Endometrial microvascular endothelial cells (primary cell): ENCODE results near the gene NCAPD3. TPM values are rescaled to one million over a fixed set of nuclear protein-coding genes. Genes with fewer than 3 reads are reported as not detected.

ENCODE experiments used
- in situ Hi-C: cut with HindIII; loops from 2 replicates; pipeline ENCODE4 v1.10.0; 2017; ENCODE audit warnings: low sequenced_read_pairs, low pct_unique_long_range_greater_than_20kb; ENCODE audit errors: inconsistent ontology term
- total RNA-seq: library from RNA; depleted of rRNA; stranded (reverse); fragments of >200 nt; gene quantifications from one replicate; pipeline ENCODE4 v1.2.3, GENCODE V29; 2015; ENCODE audit errors: inconsistent ontology term

NCAPD3 gene
- total RNA-seq, 1 donor from 2014 or later = 30.1 TPM

DNA sequence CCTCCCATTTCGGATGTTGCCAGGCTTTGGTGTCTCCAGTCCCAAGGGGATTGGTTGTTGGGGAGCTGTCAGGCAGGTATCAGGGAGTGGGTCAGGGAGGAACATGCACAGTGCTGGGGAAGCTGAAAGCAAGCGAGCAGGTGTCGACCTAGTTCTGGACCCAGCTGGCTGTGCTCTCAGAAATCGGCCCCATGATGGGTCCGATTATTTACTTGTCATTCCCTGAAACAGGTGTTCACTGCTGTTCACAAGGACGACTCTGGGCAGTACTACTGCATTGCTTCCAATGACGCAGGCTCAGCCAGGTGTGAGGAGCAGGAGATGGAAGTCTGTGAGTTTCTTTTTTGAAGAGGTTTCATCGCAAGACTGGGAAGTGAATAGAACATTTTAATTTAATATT lies 78.1 kb downstream of the NCAPD3 start:
- in situ Hi-C loops = no loop called here

DNA sequence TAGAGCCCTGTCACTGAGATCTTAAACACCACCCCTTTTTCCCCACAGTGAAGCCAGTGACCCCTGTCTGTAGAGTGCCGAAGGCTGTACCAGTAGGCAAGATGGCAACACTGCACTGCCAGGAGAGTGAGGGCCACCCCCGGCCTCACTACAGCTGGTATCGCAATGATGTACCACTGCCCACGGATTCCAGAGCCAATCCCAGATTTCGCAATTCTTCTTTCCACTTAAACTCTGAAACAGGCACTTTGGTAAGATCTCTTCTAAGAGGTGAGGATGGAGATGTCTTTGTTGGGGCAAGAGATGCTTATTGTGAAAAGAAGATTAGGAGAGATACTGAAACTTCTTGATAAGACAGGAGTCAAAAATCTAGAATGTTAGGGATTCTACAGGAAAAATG lies 79.0 kb downstream of the NCAPD3 start:
- in situ Hi-C loops = no loop called here

DNA sequence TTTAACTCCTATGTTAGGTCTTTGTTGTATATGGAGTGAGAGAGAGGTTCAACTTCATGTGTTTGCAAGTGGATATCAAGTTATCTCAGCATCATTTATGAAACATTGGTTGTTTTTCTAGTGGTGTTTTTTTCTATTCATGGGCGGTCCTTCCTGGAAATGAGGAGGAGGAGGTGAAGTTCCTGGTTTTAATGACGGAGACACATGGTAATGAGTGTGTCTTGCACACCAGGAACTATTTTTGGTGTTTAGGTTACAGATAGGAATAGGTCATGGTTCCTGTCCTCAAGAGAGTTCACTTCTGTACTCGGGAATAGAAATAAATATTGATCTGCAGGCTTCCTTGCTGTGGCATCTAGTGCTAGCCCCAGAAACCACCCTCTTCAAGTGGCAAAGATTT lies 80.0 kb downstream of the NCAPD3 start:
- in situ Hi-C loops = no loop called here

DNA sequence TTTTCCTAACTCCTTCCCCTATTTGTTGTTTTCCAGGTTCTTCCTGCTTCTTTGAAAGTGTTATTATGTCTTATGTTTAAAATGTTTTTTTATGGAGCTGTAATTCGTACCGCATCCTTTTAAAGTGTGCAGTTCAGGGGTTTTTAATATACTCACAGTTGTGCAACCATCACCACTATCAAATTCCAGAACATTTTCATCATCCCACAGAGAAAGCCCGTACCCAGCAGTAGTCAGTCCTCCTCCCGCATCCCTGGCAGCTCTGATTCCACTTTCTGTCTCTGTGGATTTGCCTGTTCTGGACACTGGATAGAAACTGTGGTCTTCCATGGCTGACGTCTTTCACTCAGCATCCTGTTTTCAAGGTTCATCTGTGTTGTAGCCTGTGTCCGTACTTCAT lies 81.2 kb downstream of the NCAPD3 start:
- in situ Hi-C loops = no loop called here

DNA sequence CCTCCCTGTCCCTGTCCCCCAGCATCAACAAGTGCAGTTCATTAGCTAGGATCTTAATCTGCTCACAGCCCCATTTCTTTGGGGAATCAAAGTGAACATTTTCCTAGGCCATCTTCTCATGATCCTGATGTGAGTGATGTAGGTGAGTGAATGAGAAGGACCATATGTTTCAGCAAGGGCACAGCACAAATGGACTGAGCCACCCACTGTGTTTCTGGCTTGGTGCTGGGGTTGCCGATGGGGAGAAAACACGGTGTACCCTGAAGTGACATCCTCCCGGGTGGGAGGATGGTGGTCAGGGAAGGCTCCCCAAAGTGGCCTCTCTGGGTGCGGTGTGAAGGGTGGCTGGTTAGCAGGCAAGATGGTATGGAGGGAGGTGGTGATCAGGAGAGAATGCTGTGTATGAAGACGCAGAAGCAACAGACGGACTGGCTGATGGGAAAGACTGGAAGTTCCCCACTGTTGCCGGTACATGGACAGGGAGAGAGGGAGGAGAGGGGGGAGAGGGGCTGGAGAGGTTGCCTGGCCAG lies 82.7 kb downstream of the NCAPD3 start:
- in situ Hi-C loops = no loop called here

DNA sequence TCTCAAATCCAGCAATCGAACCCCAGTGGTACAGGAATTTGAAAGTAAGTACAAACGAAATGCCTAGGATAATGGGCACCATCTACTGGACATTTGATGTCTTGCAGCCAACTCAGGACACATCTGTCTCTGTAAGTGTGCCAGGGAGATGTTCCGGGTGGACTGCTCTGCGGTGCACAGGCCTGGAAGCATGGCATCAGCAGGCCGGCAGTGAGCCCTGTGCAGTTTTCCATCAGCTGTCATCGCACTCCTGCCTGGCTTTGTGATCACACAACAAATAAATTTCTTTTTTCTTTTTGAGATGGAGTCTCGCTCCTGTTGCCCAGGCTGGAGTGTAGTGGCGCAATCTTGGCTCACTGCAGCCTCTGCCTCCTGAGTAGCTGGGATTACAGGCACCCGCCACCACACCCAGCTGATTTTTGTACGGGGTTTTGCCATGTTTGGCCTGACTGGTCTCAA lies 83.9 kb downstream of the NCAPD3 start:
- in situ Hi-C loops = no loop called here

DNA sequence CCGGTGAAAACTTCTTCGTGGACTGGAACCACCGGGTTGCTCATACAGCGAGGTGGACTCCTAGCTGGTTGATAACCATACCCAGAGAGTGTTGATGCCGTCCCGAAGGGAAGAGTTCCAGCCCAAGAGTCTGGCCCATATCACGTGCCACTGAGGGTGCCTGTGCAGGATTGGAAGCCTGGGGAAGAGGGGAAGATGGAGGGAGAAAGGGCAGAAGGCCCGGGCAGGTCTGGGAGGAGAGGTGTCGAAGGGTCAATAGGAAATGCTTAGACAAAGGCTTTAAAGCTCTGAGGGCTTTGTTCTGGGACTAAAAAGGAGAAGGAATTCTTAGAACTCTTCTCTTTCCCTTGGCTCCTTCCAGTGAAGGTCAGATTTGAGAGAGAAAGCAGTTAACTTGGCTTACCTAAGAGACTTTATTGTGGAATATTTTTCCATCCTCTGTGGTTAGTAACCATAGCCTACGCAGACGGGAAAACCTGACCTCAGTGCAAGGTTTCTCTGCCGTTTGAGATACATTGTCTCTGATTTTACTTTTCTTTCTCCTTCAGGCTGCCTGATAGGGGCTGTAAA lies 84.4 kb downstream of the NCAPD3 start:
- in situ Hi-C loops = no loop called here

DNA sequence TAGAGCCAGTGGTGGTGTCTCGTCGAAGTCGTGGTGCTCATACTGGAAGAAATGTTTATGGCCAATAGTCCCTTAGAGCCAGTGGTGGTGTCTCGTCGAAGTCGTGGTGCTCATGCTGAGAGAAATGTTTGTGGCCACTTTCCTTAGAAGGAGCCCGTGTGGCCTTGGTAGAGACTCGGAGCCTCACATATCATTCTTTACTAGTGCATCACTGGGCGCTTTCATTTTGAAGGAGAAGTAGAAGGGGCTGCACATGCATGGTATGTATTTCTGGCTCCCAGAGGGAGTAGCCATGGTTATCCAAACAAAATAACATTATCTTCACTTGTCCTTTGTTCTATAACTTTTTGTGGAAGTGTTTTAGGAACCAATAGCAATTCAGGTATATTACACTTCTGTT lies 85.4 kb downstream of the NCAPD3 start:
- in situ Hi-C loops = no loop called here

DNA sequence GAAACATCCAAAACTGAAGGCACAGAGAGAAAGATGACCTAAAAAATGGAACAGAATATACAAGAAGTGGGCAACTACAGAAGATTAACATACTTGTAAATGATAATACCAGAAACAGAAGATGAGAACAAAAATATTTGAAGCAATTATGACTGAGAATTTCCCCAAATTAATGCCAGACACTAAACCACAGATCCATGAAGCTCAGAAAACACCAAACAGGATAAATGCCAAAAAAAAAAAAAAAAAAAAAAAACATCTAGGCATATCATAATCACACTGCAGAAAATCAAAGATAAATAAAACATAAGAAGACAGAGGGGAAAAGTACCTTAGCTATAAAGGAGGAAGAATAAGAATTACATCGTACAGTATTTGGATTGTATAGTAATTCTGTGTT lies 89.6 kb downstream of the NCAPD3 start:
- in situ Hi-C loops = no loop called here

DNA sequence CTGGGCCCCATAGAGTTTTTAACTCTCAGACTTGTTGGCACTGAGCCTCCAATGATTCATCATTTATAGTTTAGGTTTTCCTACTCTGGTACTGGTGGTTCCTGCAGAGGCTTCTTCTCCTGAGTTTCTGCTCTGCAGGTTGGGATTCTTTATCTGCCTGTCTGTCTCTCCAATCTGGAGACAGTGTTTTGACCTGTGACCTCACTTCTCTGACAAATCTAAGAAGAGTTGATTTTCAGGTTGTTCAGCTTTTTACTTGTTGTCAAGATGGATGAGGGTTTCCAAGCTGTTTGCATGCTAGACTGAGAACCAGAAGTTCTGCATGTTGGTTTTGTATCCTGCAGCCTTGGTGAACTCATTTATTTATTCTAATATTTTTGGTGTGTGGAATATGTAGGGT lies 91.0 kb downstream of the NCAPD3 start:
- in situ Hi-C loops = no loop called here

DNA sequence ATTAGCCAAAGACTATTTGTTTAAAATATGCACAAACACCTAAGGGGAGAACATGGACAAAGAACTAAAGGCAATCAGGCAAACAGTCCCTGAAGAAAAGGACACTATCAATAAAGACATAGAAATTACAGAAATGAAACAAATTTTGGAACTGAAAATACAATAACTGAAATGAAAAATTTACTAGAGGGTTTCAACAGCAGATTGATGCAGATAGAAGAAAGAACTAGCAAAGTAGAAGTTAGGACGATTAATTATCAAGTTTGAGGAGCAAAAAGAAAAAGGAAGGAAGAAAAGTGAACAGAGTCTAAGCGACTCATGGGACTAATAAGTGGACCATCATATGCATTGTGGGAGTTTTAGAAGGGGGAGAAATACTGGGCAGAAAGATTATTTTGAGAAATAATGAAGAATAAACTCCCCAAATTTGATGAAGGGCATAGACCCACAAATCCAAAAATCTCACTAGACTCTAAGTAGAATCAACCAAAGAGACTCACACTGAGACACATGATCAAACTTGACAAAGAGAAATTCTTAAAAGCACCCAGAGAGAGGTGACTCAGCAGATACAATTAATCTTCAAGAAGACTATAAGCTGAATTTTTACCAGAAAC lies 92.0 kb downstream of the NCAPD3 start:
- in situ Hi-C loops = no loop called here

DNA sequence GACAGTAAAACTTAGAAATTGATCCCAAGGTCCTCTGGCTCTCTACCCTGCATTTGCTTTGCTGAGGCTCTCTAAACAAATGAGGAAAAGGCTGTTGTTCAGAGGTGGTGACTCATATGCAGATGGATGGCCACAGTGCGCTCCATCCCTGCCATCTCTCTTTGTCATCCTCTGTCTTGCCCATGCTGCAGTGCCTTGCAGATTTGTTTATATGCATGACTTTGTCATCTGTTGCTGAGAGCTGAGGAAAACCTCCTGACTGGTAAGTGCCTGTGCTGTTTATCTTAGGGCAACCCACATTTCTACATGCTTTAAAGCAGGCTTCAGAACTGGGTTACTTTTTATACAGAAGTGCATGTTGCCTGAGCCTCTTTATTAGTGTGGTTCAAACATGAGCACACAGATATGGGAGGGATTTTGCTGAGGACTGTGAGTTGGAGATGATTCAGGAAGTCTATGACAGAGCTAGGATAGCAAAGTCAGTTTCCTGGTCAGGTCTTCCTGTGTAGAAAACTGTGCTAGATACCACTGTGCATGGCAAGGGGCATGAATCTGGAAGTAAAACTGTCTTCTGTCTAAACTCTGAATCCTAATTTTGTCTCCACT lies 97.4 kb downstream of the NCAPD3 start:
- in situ Hi-C loops = no loop called here

DNA sequence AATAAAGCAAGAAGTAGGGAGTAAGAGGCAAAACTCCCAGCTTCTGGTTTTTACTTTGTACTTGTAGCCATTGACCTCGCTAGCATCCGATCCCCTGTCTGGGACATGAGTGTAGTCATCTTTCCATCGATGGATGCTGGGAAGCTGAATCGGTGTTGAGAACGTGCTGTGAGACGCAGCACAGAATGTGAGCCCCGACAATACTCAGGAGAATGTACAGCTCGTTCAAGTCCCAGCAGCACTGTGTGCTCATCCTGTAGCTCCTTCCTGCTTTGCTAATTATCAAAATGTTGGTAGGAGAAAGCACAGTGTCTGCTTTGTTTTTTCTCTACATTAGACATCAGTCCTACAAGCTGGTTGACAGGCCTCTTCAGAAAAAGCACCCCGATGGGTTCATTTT lies 98.3 kb downstream of the NCAPD3 start:
- in situ Hi-C loops = no loop called here

DNA sequence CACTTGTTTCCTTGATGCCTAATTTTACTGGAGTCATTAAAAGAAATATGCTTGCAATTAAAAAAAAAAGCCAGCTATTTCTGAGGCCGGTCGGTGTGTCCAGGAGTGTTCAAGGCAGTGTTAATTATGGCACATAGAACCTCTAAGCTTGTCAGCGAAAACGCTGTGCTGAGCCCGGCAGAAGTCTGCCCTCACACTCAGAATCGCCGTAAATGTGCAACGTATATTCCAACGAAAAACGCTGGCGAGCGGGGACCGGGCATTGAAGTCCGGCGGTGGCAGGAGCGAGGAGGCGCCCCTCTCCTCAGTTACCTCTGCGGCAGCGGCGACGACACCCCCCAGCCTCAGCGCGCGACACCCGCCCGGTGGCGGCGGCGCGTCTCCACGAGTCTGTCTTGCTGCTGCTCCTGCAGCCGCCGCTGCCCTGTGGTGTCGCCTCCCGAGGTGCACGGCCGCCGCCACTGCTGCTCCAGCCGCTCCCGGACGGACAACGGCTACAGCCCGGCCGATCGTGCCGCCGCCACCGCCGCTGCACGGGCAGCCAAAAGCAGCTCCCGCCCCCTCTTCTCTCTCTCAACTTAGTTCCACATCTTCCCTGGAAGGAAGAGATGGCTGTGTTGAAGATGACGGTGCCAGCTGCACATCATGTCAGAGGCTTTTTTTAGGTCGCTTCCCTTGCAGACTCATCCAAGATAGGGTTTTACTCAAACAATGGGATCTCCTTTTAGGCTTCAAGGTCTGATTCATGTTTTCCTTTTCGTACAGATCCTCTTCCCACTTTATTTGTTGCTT lies 98.9 kb downstream of the NCAPD3 start:
- in situ Hi-C loops = no loop called here

DNA sequence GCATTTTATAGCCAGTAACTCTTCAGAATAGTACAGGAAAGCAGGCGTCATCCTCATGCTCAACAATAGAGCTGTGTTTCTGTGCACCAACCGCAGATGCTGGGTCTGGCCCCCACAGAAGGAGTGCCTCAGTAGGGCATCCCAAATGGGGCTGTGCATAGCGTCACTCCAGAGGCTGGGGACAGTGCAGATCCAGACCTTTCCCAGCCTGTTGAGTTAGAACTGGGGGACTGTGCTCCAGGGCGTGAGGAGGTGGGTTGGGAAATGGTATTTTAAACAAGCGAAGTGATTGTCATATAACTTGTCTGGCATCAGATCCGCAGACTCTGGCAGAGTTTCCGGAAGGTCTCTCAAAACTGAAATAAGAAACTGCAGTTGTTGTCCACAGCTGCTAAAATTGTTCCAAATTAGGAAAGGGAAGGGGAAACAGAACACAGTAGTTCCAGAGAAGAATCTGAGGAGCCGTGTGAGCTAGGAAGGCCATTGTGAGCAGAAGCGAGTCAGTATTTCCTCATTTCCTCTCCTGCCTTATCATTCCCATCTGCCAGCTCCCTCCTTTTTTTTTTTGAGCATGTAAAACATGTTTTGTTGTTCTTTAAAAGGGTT lies 102.7 kb downstream of the NCAPD3 start:
- in situ Hi-C loops = no loop called here

DNA sequence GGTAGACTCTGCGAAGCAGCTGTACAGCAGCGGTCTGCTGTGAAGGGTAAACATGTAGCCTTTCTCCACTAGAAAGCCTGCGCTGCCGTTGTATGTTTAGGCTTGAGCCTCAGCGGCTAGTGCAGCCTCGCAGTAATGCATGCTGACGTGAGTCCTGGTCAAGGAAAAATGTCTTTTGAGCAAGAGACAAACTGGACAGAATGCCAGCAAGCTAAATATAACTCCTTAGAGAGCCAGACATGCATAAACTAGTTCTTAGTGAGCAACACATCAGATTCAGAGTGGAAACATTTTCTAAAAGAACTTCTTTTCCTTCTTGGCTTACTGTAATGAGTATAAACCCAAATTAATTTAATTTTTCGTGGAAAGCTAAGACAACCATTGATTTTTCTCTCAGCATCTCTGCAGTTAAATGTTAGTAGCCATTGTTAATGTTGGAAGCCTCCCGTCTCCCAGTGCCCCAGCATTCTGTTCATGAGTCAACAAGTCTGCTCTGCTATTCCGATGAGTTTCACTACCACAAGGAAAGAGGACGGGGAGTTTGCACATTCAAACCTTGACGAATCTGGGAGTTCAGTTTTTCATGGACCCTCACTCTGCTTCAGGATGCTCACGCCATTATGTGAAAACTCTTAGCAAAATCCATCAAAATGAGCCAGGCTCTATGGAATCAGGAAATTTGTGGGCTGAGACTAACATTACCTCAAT lies 103.5 kb downstream of the NCAPD3 start:
- in situ Hi-C loops = no loop called here

DNA sequence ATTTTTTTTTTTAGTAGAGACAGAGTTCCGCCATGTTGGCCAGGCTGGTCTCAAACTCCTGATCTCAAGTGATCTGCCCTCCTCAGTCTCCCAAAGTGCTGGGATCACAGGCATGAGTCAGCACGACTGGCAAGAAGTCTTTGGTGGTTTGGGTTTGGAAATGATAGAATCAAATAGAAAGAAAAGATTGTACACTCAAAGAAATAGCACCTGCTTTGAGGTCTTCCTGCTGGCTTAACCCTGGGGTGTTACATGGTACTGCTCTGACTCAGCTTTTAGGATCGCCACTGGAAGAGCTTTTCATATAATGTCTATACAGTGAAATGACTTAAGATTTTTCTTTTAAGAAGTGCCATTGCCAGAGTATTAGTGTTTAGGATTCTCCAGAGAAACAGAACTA lies 104.7 kb downstream of the NCAPD3 start:
- in situ Hi-C loops = no loop called here

DNA sequence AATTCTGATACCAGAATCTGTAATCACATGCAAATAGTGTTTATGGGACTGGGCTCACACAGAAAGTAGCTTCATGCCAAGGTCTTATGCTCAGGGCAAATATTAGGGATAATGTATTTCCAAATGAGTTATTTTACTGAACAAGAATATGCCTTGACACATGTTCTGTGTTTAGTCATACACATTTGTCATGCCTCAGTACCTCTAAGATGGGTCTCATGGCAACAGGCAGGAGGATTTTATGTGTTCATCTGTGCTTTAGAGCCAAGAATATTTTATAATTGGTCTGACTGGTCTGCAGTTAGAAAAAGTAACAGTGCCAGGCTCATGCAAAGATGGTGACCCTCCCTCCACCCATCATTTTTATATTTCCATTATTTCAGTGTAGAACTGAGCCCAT lies 105.8 kb downstream of the NCAPD3 start:
- in situ Hi-C loops = no loop called here

DNA sequence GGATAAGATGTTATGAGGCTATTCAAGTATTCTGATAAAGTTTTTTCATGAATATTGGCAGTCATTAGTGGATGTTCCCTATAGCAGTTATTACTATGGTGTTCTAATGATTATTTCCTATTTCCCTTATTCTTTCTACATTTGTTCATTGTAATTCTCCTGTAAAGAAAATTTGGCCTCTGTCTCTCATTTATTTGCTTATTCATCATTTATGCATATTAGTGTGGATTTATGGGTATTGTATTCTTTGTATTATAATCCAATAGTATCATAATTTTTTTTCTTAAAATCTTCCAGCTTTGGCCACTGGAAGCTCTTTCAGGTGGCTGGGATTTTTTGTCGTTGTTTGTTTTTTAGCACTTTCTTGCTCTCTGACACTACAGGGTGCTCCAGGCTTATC lies 107.6 kb downstream of the NCAPD3 start:
- in situ Hi-C loops = no loop called here
